Spleen (tissue), 11 donors: ENCODE measurements around the gene LIPJ. TPM values are rescaled to one million over a fixed set of nuclear protein-coding genes. Genes with fewer than 3 reads are reported as not detected.

Experiments used
- DNase-seq: peaks from one replicate; pipeline ENCODE4 v3.0.0-alpha.2; 2020
- H3K27ac ChIP-seq, 8 donors: fragments of 200-600 bp; sonication (generic) in 7 of 8; 1 replicate in 4 of 8; 2 replicates in 4 of 8; pipeline versions ENCODE4 v1.5.0 to v1.8.0; 2016 to 2021; ENCODE audit warnings: inconsistent platforms in 4 of 8, mild to moderate bottlenecking in 4 of 8, moderate library complexity in 1 of 8
- H3K27me3 ChIP-seq, 7 donors: fragments of 200-600 bp; sonication (generic) in 6 of 7; replicated peaks in 1 of 7; 1 replicate in 4 of 7; 2 replicates in 3 of 7; pipeline versions ENCODE4 v1.5.0 to v1.8.0; 2016 to 2021; ENCODE audit warnings: inconsistent platforms in 3 of 7, mild to moderate bottlenecking in 1 of 7
- H3K36me3 ChIP-seq, 6 donors: fragments of 200-600 bp; sonication (generic) in 5 of 6; 1 replicate in 4 of 6; 2 replicates in 2 of 6; pipeline versions ENCODE4 v1.5.0 to v1.8.0; 2016 to 2021; ENCODE audit warnings: inconsistent platforms in 2 of 6
- H3K4me1 ChIP-seq, 6 donors: fragments of 200-600 bp; sonication (generic) in 5 of 6; 1 replicate in 3 of 6; 2 replicates in 3 of 6; pipeline versions ENCODE4 v1.5.0 to v1.8.0; 2016 to 2021; ENCODE audit warnings: inconsistent platforms in 3 of 6
- H3K4me3 ChIP-seq, 8 donors: fragments of 200-600 bp; sonication (generic) in 7 of 8; 1 replicate in 4 of 8; 2 replicates in 4 of 8; pipeline versions ENCODE4 v1.5.0 to v1.8.0; 2016 to 2021; ENCODE audit warnings: inconsistent platforms in 4 of 8, mild to moderate bottlenecking in 4 of 8, moderate library complexity in 2 of 8
- H3K9me3 ChIP-seq, 8 donors: fragments of 200-600 bp; sonication (generic) in 7 of 8; 1 replicate in 4 of 8; 2 replicates in 4 of 8; pipeline versions ENCODE4 v1.5.0 to v1.8.0; 2016 to 2021; ENCODE audit warnings: inconsistent platforms in 4 of 8
- CTCF ChIP-seq, 11 experiments: fragments of 200-600 bp in 7 of 11; fragments of 450-650 bp in 4 of 11; sonication (generic) in 4 of 11; IDR thresholded peaks in 8 of 11; conservative IDR thresholded peaks in 3 of 11; 1 replicate in 7 of 11; 2 replicates in 4 of 11; pipeline versions ENCODE4 v1.4.0 to v1.8.0; 2016 to 2021; ENCODE audit warnings: antibody characterized with exemption in 11 of 11, inconsistent platforms in 4 of 11, mild to moderate bottlenecking in 1 of 11
- POLR2A ChIP-seq, 3 donors: fragments of 450-650 bp; IDR thresholded peaks; one replicate each; pipeline ENCODE4 v1.5.1; 2017; ENCODE audit warnings: antibody characterized with exemption in 3 of 3, mild to moderate bottlenecking in 1 of 3
- POLR2AphosphoS5 ChIP-seq, 3 donors: sonication (generic); formaldehyde crosslinking; IDR thresholded peaks; one replicate each; pipeline ENCODE4 v1.5.1; 2017; ENCODE audit warnings: antibody characterized with exemption in 3 of 3
- WGBS, 5 donors: extraction: QIAGEN DNeasy Blood & Tissue Kit in 3 of 5; methylation state at CpG; one replicate each; pipeline versions ENCODE4 v1.1.5 to v1.1.7; 2013 to 2018; 5-methylcytosine and 5-hydroxymethylcytosine counted together
- intact Hi-C: fragments of 100-400 bp; cut with DNase I; formaldehyde crosslinking; loops from one replicate; pipeline ENCODE4 v1.15.0; 2023; ENCODE audit warnings: low total_unique reads
- polyA plus RNA-seq, 3 donors: library from polyadenylated mRNA; stranded (reverse); fragments of 200-250 nt; gene quantifications; one replicate each; pipeline ENCODE4 v1.2.1, GENCODE V29; 2013
- total RNA-seq, 7 donors: library from RNA; depleted of rRNA in 3 of 7; stranded (reverse); fragments of >200 nt in 3 of 7; fragmentation: NEBNext Ultra II Directional in 4 of 7; extraction: Animal tissue kit (Norgen Biotek cat#: 25700) in 4 of 7; gene quantifications; one replicate each; pipeline versions ENCODE4 v1.1.0 to v1.2.1, GENCODE V29; 2016 to 2021
- donor health status: healthy with polysubstance abuse.
- donor health status: DM: no; HTN: no; CAD: no; lungs with moderate emphysema.
- donor health status: DM: no; HTN: no; CAD: no.
- donor health status: Bipolar disorder and iron deficiency.
- donor health status: healthy.
- donor health status: DM: no; HTN: no; CAD: no.
- donor health status: DM: yes; HTN: yes; CAD: no.

LIPJ gene
- total and polyA plus RNA-seq, 10 donors, result 0.10 to 0.57 (median 0.22) TPM; not detected in 2

DNA sequence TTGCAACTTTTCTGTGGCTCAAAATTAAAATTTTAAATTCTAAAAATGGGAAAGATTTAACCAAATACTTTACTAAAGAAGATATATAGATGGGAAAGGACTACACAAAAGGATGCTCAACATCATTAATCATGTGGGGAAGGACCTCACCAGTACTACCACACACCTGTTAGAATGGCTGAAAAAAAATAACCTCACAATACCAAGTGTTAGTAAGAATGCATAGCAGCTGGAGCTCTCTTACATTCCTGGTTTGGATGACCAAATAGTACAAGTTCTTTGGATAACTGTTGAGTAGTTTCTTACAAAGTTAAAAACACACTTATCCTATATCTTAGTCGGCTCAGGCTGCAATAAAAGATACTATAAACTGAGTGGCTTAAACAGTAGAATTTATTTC lies 33.9 kb downstream of the LIPJ start:
- Histone ChIP-seq H3K4me3 (no peak overlapping the region), H3K27ac (no peak overlapping the region), H3K4me1 (no peaks in the 10 kb centered on the region), H3K36me3 (no peaks in the 10 kb centered on the region), H3K9me3 (peaks cover 0 to 5% (median under 1%) of the 10 kb centered on the region in 8 donors), H3K27me3 (no peaks in the 10 kb centered on the region)
- WGBS, 5 donors, result 84 to 92% (median 88%) methylated on average over 1 of the region's 1 CpG
- no peak for DNase-seq
- intact Hi-C loops, result no loop called here
- TF ChIP-seq POLR2A (IDR thresholded peaks at IDR 0.05) (no peak), CTCF (IDR thresholded peaks at IDR 0.05 in 8 of 11, conservative IDR thresholded peaks at IDR 0.05 in 3 of 11) (no peak), POLR2AphosphoS5 (IDR thresholded peaks at IDR 0.05) (no peak)

DNA sequence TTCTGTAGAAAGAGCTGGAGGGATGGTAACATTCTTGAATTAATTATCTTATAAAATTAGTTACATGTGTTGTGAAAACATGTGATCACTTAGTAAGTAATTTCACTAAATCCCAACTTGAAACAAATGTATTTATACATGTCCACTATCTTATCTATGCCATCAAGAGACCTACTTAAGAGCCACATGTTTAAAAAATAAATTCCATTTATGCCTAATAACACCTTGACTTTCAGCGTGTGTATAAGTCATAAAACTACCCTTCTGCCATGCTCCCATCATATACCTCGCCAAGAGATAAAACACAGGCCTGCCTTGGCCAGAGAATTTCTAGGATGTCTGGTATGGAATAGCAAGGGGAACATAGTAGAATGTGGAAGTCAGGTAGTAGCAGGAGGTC lies 37.3 kb downstream of the LIPJ start:
- Histone ChIP-seq H3K9me3 (peaks cover 0 to 15% (median 0%) of the 10 kb centered on the region in 8 donors), H3K4me1 (no peaks in the 10 kb centered on the region), H3K27me3 (no peaks in the 10 kb centered on the region), H3K27ac (no peak overlapping the region), H3K36me3 (no peaks in the 10 kb centered on the region), H3K4me3 (no peak overlapping the region)
- 69 to 94% (median 91%) methylated on average over 2 of the region's 2 CpGs for WGBS, 5 donors
- intact Hi-C loops, result no loop called here
- no peak for DNase-seq
- TF ChIP-seq POLR2A (IDR thresholded peaks at IDR 0.05) (no peak), CTCF (IDR thresholded peaks at IDR 0.05 in 8 of 11, conservative IDR thresholded peaks at IDR 0.05 in 3 of 11) (no peak), POLR2AphosphoS5 (IDR thresholded peaks at IDR 0.05) (no peak)

GRCh38 chr10:88624840-88625239 lies 38.3 kb downstream of the LIPJ start:
- TF ChIP-seq CTCF (IDR thresholded peaks at IDR 0.05 in 8 of 11, conservative IDR thresholded peaks at IDR 0.05 in 3 of 11) (no peak), POLR2A (IDR thresholded peaks at IDR 0.05) (no peak), POLR2AphosphoS5 (IDR thresholded peaks at IDR 0.05) (no peak)
- H3K9me3 ChIP-seq, result peaks cover 0 to 18% (median 2%) of the 10 kb centered on the region in 8 donors
- no peak for DNase-seq
- H3K36me3 ChIP-seq, result no peaks in the 10 kb centered on the region
- no peaks in the 10 kb centered on the region for H3K27me3 ChIP-seq
- H3K27ac ChIP-seq, result no peak overlapping the region
- no peaks in the 10 kb centered on the region for H3K4me1 ChIP-seq
- intact Hi-C loops, result no loop called here
- H3K4me3 ChIP-seq, result no peak overlapping the region

GRCh38 chr10:88640186-88640585 lies 53.6 kb downstream of the LIPJ start:
- Histone ChIP-seq H3K27ac (no peak overlapping the region), H3K9me3 (peaks cover 0 to 16% (median 10%) of the 10 kb centered on the region in 8 donors), H3K27me3 (no peaks in the 10 kb centered on the region), H3K4me3 (no peak overlapping the region), H3K4me1 (no peaks in the 10 kb centered on the region), H3K36me3 (no peaks in the 10 kb centered on the region)
- intact Hi-C loops, result no loop called here
- no peak for DNase-seq
- TF ChIP-seq POLR2AphosphoS5 (IDR thresholded peaks at IDR 0.05), result no peak
- no peak for TF ChIP-seq CTCF (IDR thresholded peaks at IDR 0.05 in 8 of 11, conservative IDR thresholded peaks at IDR 0.05 in 3 of 11)
- TF ChIP-seq POLR2A (IDR thresholded peaks at IDR 0.05), result no peak
- 50 to 78% (median 71%) methylated on average over 2 of the region's 2 CpGs for WGBS, 5 donors
